HG03439 (cell line): Measurements from ENCODE around the gene PXN.
"Not testable (repeated sequence)": the region's sequence is repeated elsewhere in the genome, so short reads cannot be mapped to it uniquely, and the experiment has no call there.

Experiments
- ATAC-seq: cut with Tn5 transposase; IDR thresholded peaks from one replicate; pipeline ENCODE4 v1.9.1; 2021; ENCODE audit warnings: mild to moderate bottlenecking, moderate library complexity; ENCODE audit not compliant: unreplicated experiment

The PXN gene

DNA sequence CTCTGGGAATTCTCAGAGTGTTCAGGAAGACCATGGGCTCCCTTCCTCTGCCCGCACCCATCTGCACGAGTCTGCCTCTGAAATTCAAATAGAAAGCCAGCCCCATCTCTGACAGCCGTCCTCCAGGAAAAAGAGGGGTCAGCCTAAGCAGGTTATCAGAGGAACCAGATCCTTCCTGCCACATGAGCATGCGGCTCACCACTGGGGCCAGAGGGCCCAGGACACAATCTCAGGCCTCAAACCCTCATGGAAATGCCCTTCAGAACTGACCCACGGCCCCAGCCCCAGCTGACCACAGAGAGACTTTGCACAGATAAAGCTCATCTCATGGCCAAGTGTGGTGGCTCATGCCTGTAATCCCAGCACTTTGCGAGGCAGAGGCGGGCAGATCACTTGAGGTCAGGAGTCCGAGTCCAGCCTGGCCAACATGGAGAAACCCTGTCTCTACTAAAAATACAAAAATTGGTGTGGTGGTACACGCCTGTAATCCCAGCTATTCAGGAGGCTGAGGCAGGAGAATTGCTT, 23.2 kb downstream of the PXN start:
- ATAC-seq: no peak

DNA sequence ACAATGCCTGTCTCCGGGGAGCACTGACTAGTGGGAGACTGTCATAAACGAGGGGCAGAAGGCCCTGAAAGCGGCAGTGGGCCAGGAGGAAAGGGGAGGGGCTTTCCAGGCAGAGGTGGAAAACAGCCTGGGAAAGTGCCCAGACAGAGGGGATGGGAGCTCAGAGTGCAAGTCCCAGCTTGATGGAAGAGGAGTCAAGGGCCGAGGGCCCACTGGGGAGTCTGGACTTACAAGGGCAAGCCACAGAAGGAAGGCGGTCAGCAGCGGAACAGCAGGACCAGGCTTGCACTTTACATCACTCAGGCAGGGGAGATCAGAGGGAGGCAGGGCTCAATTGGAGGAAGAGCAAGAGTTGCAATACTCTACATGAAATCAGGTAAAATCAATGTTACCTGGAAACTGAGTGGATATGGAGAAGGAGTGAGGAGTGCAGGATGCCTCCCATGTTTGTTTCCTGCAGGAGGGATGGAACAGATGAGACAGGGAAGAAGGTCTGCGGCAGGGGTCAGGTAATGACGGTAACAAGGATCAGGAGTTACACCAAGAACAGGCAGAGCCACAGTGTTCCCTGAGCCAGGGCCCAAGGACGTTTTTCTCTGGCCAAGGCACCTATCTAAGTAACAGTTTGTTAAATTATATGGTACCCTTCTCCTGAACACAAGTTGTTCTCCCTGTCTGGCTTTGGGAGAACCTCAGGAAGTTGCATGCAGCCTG, 23.8 kb downstream of the PXN start:
- no peak for ATAC-seq

GRCh38 chr12:120240495-120240833, 25.1 kb downstream of the PXN start:
- no peak for ATAC-seq

GRCh38 chr12:120239776-120240494, 25.6 kb downstream of the PXN start:
- no peak for ATAC-seq

DNA sequence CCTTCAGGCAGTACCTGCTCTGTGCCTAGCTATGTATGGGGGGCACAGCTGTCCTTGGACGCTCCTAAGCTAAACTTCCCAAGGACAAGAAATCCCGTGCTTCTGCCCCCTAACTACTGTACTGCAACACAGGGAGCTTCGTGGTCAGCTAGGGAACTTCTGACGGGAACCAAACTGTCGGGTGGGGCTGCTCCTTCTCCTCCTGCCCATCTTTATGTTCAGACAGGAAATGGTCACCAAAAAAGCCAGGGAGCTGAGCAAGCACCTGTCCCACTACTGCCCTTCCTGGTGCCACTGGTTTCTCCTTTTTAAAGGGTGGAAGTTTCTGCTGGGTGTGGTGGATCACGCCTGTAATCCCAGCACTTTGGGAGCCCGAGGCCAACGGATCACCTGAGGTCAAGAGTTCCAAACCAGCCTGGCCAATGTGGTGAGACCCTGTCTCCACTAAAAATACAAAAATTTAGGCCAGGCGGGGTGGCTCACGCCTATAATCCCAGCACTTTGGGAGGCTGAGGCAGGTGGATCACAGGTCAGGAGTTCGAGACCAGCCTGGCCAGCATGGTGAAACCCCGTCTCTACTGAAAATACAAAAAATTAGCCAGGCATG, 26.6 kb downstream of the PXN start:
- no peak for ATAC-seq

DNA sequence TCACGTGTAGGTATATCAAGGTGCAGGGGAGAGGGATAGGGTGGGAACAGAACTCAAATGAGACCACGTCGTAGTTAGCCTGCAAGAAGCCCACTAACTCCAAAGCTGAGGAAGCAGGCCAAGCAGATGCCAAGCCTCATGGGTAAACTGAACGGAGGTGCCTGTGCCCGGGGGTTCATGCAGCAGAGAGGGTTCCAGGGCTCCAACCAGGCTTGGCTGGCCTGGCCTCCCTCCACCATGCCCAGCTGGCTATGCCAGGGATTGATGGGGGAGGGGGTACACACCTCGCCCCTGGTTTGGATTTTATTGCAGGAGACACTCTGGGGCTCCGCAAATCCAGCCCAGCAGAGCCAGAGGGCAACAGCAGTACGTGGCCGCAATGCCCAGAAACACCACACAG, 27.3 kb downstream of the PXN start:
- ATAC-seq: no peak

- ATAC-seq: no peak
Observed at GRCh38 chr12:120237360-120238171, 28.0 kb downstream of the PXN start.

- not testable (repeated sequence) for ATAC-seq
Observed at GRCh38 chr12:120236809-120237208, 28.7 kb downstream of the PXN start.

DNA sequence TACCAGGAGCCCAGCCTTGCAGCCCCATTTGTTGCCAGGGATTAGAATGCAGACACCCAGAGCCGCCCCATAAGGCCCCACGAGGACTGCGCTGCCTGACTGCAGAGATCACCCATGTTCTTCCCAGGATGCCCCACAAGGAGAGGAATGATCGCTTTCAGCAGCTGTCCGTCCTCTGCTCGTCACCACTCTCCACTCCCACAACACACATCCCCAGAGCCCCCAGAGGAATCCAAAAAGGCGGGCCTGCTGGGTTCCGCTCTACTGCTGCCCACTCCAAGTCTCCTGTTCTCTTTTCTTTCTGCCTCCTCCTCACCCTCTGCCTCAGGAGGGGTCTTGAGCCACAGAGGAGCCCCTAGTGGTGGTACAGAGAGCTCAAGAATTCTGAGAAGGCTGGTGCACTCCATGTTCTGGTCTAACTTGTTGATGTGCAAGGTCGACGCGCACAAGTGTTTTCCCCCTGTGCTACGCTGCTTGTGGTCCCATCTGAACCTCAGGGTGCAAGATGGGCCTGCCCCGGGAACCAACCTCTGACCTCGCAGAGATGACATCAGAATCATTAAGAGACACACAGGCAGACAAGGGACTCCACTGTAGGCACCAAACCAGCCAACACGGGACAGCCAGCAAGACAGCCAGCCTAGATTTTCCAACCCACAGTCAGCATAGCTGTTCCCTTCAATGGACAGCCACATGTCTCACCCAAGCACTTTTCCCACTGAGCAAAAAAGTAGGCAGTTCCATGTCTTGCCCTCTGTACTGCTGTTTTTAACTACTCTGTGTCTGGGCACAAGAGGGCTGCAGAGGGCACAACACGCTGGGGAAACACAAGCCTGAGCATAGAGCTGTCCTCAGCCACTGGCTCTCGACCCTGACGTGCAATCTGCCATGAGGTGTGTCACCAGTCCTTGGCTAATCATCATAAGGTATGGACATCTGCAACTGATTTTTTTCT, 29.9 kb downstream of the PXN start:
- no peak for ATAC-seq

DNA sequence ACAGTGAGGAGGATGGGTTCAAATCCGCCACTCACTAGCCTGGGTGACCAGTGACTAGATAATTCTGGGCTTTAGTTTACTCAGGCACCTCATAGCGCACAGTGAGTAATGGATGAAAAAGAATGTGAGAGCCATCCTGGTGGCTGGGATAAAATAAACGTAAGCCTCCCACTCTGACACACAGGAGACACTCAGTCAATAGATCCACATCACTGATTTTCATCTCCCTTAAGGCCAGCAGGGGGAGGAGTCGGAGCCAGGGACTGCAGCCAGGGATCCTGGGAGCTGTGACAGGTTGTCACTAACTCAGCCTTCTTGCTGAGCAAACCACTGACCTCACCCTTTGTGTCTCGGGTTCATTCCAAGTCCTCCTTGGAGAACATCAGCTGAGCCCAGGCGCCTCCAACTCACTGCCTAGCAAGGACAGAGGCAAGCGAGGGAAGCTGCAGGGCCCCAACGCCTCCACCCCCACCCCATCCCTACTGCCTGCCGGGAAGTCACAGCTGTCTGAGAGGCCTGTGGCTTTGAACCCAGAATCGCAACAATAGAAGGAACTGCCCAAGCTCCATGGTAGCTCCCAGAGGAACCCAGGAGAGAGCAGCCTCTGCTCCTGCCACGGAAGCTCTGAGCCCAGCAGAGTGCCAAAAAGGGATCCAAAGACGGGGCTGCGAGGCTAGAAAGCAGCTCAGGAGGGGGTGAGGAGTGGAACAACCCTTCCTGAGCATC, 30.7 kb downstream of the PXN start:
- ATAC-seq: no peak

- no peak for ATAC-seq
Observed at GRCh38 chr12:120231316-120232011, 34.1 kb downstream of the PXN start.

- ATAC-seq: no peak
Observed at GRCh38 chr12:120230974-120231315, 34.6 kb downstream of the PXN start.

DNA sequence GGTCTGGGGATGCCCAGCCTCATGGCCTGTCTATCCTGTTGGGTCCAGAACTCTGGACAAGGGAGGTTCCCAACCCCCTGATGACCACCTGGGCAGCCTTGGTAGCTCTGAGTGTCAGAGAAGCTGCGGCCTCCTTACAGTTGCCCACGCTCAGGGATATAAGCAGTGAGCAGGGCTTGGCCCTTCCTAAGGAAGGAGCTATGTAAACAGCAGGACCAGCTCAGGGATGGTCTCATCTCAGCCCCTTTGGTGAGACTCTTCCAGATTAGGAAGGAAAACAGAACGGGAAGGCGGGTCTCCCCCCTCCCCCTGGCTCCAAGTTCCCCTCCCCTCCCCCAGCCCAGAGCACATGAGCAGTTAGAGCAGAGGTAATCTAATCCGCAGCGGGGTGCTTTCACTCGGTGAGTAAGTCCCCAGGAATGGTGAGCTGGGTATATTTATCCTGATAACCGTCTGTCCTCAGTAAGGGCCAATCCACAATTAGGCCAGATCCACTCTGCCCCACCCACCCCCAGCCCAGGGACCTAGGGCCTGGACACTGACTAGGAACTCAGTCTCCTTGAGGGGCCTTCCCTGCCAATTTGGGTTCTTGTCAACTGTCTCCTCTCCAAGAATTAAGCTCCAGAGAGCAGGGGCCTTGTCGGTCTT, 35.1 kb downstream of the PXN start:
- ATAC-seq: no peak

- no peak for ATAC-seq
Observed at GRCh38 chr12:120229487-120230325, 35.8 kb downstream of the PXN start.

DNA sequence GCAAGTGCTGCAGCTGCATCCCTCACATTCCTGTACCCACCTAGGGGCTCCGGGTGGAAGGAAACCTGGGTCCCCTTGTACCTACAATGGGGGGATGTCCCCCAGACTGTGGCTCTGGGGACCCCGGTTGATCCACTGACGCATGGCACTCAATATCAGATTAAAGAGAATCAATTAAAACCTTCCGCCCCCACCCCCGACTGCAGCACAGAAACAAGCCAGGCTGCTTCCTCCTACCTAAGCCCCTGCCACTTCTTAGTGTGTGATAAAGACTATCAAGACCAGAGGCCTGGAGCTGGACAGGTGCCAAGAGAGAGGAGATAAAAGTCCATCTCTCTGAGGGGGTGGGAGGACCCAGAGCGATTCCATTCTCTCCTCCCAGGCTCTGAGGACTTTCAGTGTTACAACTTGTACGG, 36.5 kb downstream of the PXN start:
- ATAC-seq: no peak

GRCh38 chr12:120228291-120229070, 37.0 kb downstream of the PXN start:
- ATAC-seq: no peak

DNA sequence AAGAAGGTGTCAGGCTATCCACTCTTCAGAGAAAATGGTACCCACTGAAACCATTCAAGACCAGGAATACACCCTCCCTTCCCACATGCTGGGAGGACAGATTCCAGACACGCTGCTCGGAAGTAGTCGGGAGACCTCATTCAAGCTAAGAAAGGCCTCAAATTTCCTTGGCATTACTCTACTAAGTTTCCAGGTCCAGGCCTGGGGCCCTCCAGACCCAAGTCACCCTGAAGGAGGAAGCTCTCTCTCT, 37.6 kb downstream of the PXN start:
- ATAC-seq: no peak
